Measurements from ENCODE around the gene PXT1.
A peak's percentile ranks its signal among the peaks of the same experiment; 100 is the strongest.
"Not testable (repeated sequence)": the region's sequence is repeated elsewhere in the genome, so short reads cannot be mapped to it uniquely, and the experiment has no call there.

Gene PXT1

DNA sequence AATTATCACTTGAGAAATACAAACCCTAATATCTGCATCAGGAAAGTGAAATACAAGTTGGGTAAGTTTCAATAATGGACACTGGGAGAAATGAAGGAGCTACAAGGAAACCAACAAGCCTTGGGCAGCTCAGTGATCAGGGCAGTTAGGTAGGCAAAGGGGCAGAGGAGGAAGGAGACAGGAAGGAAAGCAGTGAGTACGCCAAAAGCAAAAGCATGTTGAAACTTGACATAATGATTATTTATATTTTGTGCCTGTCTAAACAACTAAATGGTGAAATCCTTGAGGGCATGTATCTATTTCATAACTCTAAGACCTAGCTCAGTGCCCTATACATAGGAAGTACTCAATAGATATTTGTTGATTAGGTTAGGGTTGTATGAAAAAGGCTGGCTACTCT is 23.3 kb downstream of the PXT1 start:
- Histone ChIP-seq H2AK5ac (ENCODE audit: low read length) (no peak overlapping the region), H3K79me2 (ENCODE audit: control insufficient read depth, insufficient read depth, low read length) (no peaks in the 10 kb centered on the region), H3K4ac (ENCODE audit: low read depth, low read length) (no peak overlapping the region), H3K4me2 (ENCODE audit: low read length) (no peak overlapping the region), H4K5ac (ENCODE audit: low read length) (no peak overlapping the region), H3K4me3 (ENCODE audit: low read length) (no peak overlapping the region), H4K8ac (ENCODE audit: low read depth, low read length) (no peak overlapping the region), H3K36me3 (ENCODE audit: control insufficient read depth, insufficient read depth, low read length) (no peaks in the 10 kb centered on the region), H3K4me1 (ENCODE audit: control insufficient read depth, low read depth, low read length) (peaks cover 1% of the 10 kb centered on the region), H3K27me3 (ENCODE audit: insufficient read depth, low read length, poor library complexity) (peaks cover 1% of the 10 kb centered on the region), H3K79me1 (ENCODE audit: low read length) (no peaks in the 10 kb centered on the region), H3K23ac (ENCODE audit: low read length) (no peak overlapping the region), H3K27ac (ENCODE audit: low read depth, low read length) (no peak overlapping the region), H2BK15ac (replicated peaks; ENCODE audit: low read depth) (no peak overlapping the region), H2BK5ac (ENCODE audit: low read length) (no peak overlapping the region), H2BK120ac (ENCODE audit: low read depth, low read length) (no peak overlapping the region), H3K18ac (ENCODE audit: low read length) (no peak overlapping the region), H3K56ac (ENCODE audit: low read length) (no peak overlapping the region), H3K9ac (ENCODE audit: low read length) (no peak overlapping the region)
- DNase-seq: no peak
- no CpG with 5 or more reads among the region's 1 CpG for WGBS (ENCODE audit: extremely low coverage, insufficient coverage, low lambda C conversion rate)

DNA sequence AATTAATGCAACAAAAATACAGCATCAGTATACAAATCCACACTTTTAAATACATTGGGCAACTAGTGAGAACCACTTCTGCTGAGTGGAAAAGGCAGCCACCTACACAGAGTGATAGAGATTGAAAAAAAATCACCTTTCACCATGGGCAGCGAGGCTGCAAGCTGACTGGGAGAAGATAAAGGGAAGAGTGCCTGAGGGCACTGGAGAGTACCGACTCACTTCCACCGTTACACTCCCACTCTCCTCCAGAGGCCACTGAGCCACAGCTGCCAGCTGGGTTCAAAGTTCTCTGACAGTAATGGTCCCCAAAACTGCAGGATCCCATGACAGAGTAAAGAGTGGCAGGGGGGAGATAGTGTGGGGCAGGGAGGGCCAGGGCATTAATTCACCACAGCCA is 24.1 kb downstream of the PXT1 start:
- no peak overlapping the region for H4K5ac ChIP-seq (ENCODE audit: low read length)
- H2BK15ac ChIP-seq (replicated peaks; ENCODE audit: low read depth): no peak overlapping the region
- H3K56ac ChIP-seq (ENCODE audit: low read length): no peak overlapping the region
- no peak overlapping the region for H3K18ac ChIP-seq (ENCODE audit: low read length)
- H2AK5ac ChIP-seq (ENCODE audit: low read length): no peak overlapping the region
- no peak overlapping the region for H2BK5ac ChIP-seq (ENCODE audit: low read length)
- no peak overlapping the region for H4K8ac ChIP-seq (ENCODE audit: low read depth, low read length)
- H3K79me1 ChIP-seq (ENCODE audit: low read length): no peaks in the 10 kb centered on the region
- H3K36me3 ChIP-seq (ENCODE audit: control insufficient read depth, insufficient read depth, low read length): no peaks in the 10 kb centered on the region
- no peak overlapping the region for H3K4me3 ChIP-seq (ENCODE audit: low read length)
- H3K79me2 ChIP-seq (ENCODE audit: control insufficient read depth, insufficient read depth, low read length): no peaks in the 10 kb centered on the region
- no peak overlapping the region for H3K27ac ChIP-seq (ENCODE audit: low read depth, low read length)
- H3K4me1 ChIP-seq (ENCODE audit: control insufficient read depth, low read depth, low read length): peaks cover under 1% of the 10 kb centered on the region
- no peak overlapping the region for H2BK120ac ChIP-seq (ENCODE audit: low read depth, low read length)
- peak; percentile 22 for DNase-seq
- WGBS (ENCODE audit: extremely low coverage, insufficient coverage, low lambda C conversion rate): no CpG with 5 or more reads among the region's 3 CpGs
- H3K4me2 ChIP-seq (ENCODE audit: low read length): no peak overlapping the region
- H3K23ac ChIP-seq (ENCODE audit: low read length): no peak overlapping the region
- no peaks in the 10 kb centered on the region for H3K27me3 ChIP-seq (ENCODE audit: insufficient read depth, low read length, poor library complexity)
- no peak overlapping the region for H3K9ac ChIP-seq (ENCODE audit: low read length)
- no peak overlapping the region for H3K4ac ChIP-seq (ENCODE audit: low read depth, low read length)

DNA sequence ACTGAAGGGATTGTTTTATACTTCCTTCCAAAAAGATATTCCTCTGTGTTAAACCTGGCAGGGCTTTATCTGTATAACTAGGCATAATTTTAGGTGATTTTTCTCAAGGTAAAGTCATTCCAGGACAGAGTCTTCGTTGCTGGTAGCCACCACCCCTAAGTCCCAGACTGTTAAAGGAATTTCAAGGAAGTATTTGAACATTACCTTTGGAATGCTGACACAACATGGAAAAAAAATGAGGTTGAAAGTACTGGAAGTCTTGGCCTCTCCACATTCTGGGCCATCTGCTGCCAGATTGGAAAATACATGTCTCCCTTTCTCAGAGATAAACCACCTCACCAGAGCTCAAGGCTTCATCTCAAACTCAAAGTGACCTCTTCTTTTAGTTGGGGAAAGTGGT is 28.2 kb downstream of the PXT1 start:
- DNase-seq: peak; percentile 9
- H4K8ac ChIP-seq (ENCODE audit: low read depth, low read length): no peak overlapping the region
- H3K4me2 ChIP-seq (ENCODE audit: low read length): no peak overlapping the region
- no peak overlapping the region for H3K9ac ChIP-seq (ENCODE audit: low read length)
- H2BK5ac ChIP-seq (ENCODE audit: low read length): no peak overlapping the region
- H3K4ac ChIP-seq (ENCODE audit: low read depth, low read length): no peak overlapping the region
- no peaks in the 10 kb centered on the region for H3K79me1 ChIP-seq (ENCODE audit: low read length)
- no peaks in the 10 kb centered on the region for H3K27me3 ChIP-seq (ENCODE audit: insufficient read depth, low read length, poor library complexity)
- H4K5ac ChIP-seq (ENCODE audit: low read length): no peak overlapping the region
- H3K18ac ChIP-seq (ENCODE audit: low read length): no peak overlapping the region
- no peak overlapping the region for H3K27ac ChIP-seq (ENCODE audit: low read depth, low read length)
- no peaks in the 10 kb centered on the region for H3K4me1 ChIP-seq (ENCODE audit: control insufficient read depth, low read depth, low read length)
- H3K36me3 ChIP-seq (ENCODE audit: control insufficient read depth, insufficient read depth, low read length): no peaks in the 10 kb centered on the region
- WGBS (ENCODE audit: extremely low coverage, insufficient coverage, low lambda C conversion rate): no CpG with 5 or more reads among the region's 1 CpG
- H2BK120ac ChIP-seq (ENCODE audit: low read depth, low read length): no peak overlapping the region
- no peak overlapping the region for H3K56ac ChIP-seq (ENCODE audit: low read length)
- H3K79me2 ChIP-seq (ENCODE audit: control insufficient read depth, insufficient read depth, low read length): no peaks in the 10 kb centered on the region
- H3K23ac ChIP-seq (ENCODE audit: low read length): no peak overlapping the region
- H2BK15ac ChIP-seq (replicated peaks; ENCODE audit: low read depth): no peak overlapping the region
- no peak overlapping the region for H3K4me3 ChIP-seq (ENCODE audit: low read length)
- no peak overlapping the region for H2AK5ac ChIP-seq (ENCODE audit: low read length)

GRCh38 chr6:36413489-36414480 is 28.9 kb downstream of the PXT1 start:
- Histone ChIP-seq H3K27me3 (ENCODE audit: insufficient read depth, low read length, poor library complexity) (no peaks in the 10 kb centered on the region), H3K23ac (ENCODE audit: low read length) (no peak overlapping the region), H3K9ac (ENCODE audit: low read length) (no peak overlapping the region), H4K5ac (ENCODE audit: low read length) (no peak overlapping the region), H2BK120ac (ENCODE audit: low read depth, low read length) (no peak overlapping the region), H3K36me3 (ENCODE audit: control insufficient read depth, insufficient read depth, low read length) (no peaks in the 10 kb centered on the region), H2AK5ac (ENCODE audit: low read length) (no peak overlapping the region), H2BK5ac (ENCODE audit: low read length) (no peak overlapping the region), H3K4me3 (ENCODE audit: low read length) (no peak overlapping the region), H4K8ac (ENCODE audit: low read depth, low read length) (no peak overlapping the region), H3K4ac (ENCODE audit: low read depth, low read length) (no peak overlapping the region), H3K18ac (ENCODE audit: low read length) (no peak overlapping the region), H3K4me1 (ENCODE audit: control insufficient read depth, low read depth, low read length) (no peaks in the 10 kb centered on the region), H3K4me2 (ENCODE audit: low read length) (no peak overlapping the region), H3K79me1 (ENCODE audit: low read length) (no peaks in the 10 kb centered on the region), H2BK15ac (replicated peaks; ENCODE audit: low read depth) (no peak overlapping the region), H3K27ac (ENCODE audit: low read depth, low read length) (no peak overlapping the region), H3K56ac (ENCODE audit: low read length) (no peak overlapping the region), H3K79me2 (ENCODE audit: control insufficient read depth, insufficient read depth, low read length) (no peaks in the 10 kb centered on the region)
- no peak for DNase-seq
- no CpG with 5 or more reads among the region's 4 CpGs for WGBS (ENCODE audit: extremely low coverage, insufficient coverage, low lambda C conversion rate)

DNA sequence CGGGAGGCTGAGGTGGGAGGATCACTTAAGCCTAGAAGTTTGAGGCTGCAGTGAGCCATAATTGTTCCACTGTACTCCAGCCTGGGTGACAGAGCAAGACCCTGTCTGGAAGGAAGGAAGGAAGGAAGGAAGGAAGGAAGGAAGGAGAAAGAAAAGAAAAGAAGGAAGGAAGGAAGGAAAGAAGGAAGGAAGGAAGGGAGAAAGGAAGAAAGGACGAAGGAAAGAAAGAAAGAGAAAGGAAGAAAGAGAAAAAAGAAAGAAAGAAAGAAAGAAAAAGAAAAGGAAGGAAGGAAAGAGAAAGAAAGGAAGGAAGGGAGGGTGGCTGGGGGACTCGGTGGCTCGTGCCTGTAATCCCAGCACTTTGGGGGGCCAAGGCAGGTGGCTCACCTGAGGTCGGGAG is 32.9 kb downstream of the PXT1 start:
- H4K8ac ChIP-seq (ENCODE audit: low read depth, low read length); H3K4me2 ChIP-seq (ENCODE audit: low read length); H3K4me3 ChIP-seq (ENCODE audit: low read length); H3K23ac ChIP-seq (ENCODE audit: low read length); H3K79me2 ChIP-seq (ENCODE audit: control insufficient read depth, insufficient read depth, low read length); H3K4me1 ChIP-seq (ENCODE audit: control insufficient read depth, low read depth, low read length); H3K27me3 ChIP-seq (ENCODE audit: insufficient read depth, low read length, poor library complexity); H4K5ac ChIP-seq (ENCODE audit: low read length); H3K9ac ChIP-seq (ENCODE audit: low read length); H3K18ac ChIP-seq (ENCODE audit: low read length); H2BK5ac ChIP-seq (ENCODE audit: low read length); H2AK5ac ChIP-seq (ENCODE audit: low read length); H2BK120ac ChIP-seq (ENCODE audit: low read depth, low read length); H3K56ac ChIP-seq (ENCODE audit: low read length); H3K79me1 ChIP-seq (ENCODE audit: low read length); H2BK15ac ChIP-seq (replicated peaks; ENCODE audit: low read depth); H3K27ac ChIP-seq (ENCODE audit: low read depth, low read length); H3K4ac ChIP-seq (ENCODE audit: low read depth, low read length); DNase-seq; H3K36me3 ChIP-seq (ENCODE audit: control insufficient read depth, insufficient read depth, low read length): not testable (repeated sequence)
- WGBS (ENCODE audit: extremely low coverage, insufficient coverage, low lambda C conversion rate): no CpG with 5 or more reads among the region's 5 CpGs
